SU-DHL-6 (cell line): ENCODE measurements around the gene PXDN.

Experiments used
- CTCF ChIP-seq: fragments of 200-600 bp; sonication (generic); IDR thresholded peaks from one replicate; pipeline ENCODE4 v1.5.1; 2017; ENCODE audit warnings: antibody characterized with exemption, mild to moderate bottlenecking, low read length, moderate library complexity; ENCODE audit not compliant: insufficient read depth, poor library complexity, severe bottlenecking
- EZH2phosphoT487 ChIP-seq: fragments of 200-600 bp; sonication (generic), shearing (Covaris generic); conservative IDR thresholded peaks from 2 replicates; pipeline ENCODE4 v1.6.1; 2018; ENCODE audit warnings: mild to moderate bottlenecking, antibody characterized with exemption, low read length, moderate library complexity, mixed read lengths

GRCh38 chr2:1621041-1621440, 123.3 kb downstream of the PXDN start:
- TF ChIP-seq CTCF (no peak), EZH2phosphoT487 (no peak)
